NCI-H1930 (cell line): ENCODE data around the gene LINGO4.

Experiments used
- DNase-seq, 2 experiments: peaks; one replicate each; lab custom pipeline; 2025; lab: John Stamatoyannopoulos, UW

The LINGO4 gene

GRCh38 chr1:151834239-151834638, 29.0 kb upstream of the LINGO4 start:
- no peak for DNase-seq

- DNase-seq, result no peak
These were observed 28.1 kb upstream of the LINGO4 start for GRCh38 chr1:151833172-151833900.

DNA sequence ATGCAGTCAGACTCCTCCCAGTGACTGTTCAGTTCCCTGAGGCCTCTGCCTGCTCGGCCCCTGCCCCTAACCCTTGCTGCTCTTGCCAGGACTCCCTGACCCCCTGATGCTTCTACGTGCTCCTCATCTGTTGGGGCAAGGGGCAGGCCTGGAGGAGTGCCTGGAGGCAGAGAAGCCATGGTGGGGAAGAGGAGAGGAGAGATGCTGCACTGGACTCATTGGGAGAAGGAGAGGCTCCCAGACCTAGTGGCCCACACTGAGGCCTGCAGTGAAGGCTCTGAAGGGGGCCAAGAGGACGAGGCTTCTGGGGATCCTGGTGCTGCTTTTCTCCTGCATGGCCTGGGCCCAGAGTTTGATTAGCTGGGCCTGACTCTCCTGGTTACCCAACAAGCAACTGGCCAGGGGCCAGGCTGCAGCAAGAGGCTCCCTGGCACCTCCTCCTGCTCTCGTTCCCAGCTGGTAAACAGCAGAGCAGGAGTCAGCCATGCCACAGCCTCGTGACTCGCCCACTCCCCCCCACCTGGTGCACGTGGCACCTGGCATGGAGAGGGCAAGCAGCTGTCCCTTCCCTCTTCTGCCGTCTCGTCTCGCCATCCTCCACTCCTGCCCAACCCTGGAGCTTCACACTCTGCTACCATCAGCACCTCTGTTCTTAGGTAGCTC, 27.2 kb upstream of the LINGO4 start:
- DNase-seq, result no peak

GRCh38 chr1:151831605-151832004, 26.4 kb upstream of the LINGO4 start, which contains the start of gene RORC:
TSS of gene RORC (minus strand) at chr1:151831802. CDS start at chr1:151831764, 38 bp downstream.
- DNase-seq, result no peak

- DNase-seq, result no peak
These were observed 26.0 kb upstream of the LINGO4 start for GRCh38 chr1:151831256-151831591.

DNA sequence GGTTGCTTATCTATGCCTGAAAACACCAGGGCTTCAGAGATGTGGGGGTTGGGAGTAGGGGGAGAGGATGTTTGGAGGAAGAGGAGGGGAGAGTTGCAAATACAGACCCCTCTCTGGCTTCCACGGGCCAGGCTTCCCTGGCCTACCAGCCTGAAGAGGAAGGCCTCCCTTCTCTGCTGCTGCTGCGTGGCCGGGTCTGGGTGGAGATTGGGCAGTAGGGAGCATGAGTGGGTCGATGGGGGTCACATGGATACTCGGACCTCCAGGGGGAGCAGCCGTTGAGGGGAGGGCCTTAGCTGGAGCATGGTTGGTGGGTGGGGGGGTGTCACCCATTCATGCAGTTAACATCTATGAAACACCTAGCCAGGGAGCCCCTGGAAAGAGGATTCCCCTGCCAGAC, 24.8 kb upstream of the LINGO4 start:
- DNase-seq, result no peak

DNA sequence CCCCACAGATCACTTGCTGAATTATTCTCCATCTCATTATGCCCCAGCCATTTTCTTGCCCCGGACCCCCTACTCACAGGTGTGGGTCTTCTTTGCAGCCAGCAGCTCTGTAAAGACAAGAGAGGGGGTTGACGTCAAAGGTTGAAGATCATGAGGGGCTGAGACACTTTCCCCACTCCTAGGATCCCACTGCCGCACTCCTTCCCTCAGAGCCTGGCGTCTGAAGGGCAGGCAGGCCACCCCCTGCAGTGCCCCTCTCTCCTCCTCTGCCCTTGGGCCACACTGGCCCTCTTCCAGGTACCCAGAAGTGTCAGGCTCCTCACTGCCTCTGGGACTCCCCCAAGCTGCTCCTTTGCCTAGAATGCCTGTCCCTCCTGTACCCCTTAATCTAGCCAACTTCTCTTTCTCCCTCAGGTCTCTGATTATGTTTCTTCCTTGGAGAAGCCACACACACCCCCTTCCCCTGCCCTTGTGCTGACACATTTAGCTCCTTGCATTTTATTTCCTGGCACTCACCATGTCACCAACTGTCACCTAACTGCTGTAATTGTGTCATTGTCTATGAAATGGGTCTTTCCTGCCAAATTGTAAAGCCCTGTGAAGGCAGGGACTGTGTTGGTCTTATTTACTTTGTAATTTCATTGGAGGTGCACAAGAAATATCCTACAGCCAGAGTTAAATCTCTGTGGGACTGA, 24.3 kb upstream of the LINGO4 start:
- no peak for DNase-seq

- DNase-seq, result no peak
These were observed 23.7 kb upstream of the LINGO4 start for GRCh38 chr1:151828921-151829320.

DNA sequence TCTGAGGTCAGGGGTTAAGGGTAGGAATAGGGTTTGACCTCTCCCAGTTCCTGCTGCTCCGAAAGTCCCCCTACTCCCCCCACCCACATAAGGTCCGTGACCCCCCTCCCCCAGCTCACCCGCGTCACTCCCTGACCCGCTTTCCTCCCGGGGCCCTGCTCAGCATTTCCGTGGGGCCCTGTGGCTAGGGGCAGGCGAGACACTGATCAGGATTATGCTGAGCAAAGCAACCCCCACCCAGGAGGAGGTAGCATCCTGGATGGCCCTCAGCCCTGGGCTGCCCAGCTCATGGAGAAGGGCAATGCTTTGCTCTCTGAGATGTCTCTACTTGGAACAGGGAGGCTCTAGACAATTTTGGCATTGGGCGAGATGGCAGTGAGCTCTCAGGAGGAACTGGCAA, 22.6 kb upstream of the LINGO4 start:
- DNase-seq, result no peak

GRCh38 chr1:151825751-151826660, 20.8 kb upstream of the LINGO4 start:
- no peak for DNase-seq

- no peak for DNase-seq
These were observed 20.0 kb upstream of the LINGO4 start for GRCh38 chr1:151825204-151825603.

DNA sequence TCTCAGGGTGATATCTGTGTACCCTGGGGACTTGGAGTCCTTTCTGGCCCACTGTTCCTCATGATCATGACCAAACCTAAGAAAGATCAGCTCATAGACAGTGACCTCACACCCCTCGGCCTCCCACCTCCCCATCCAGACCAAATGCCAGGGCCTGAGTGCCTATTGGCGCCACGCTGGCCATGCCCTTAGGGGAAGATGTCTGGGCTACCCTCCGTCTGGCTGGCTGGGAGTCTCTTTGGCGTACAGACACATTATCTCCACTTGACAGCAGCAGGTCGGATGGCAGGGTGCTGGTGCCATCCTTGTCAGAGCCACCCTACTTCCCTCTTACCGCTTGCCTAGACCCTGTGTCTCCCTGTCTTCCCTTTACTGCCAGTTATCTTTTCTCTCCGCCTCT, 18.0 kb upstream of the LINGO4 start:
- DNase-seq, result no peak

- DNase-seq, result no peak
These were observed 17.2 kb upstream of the LINGO4 start for GRCh38 chr1:151822404-151822803.

- DNase-seq, result no peak
These were observed 15.7 kb upstream of the LINGO4 start for GRCh38 chr1:151820940-151821339.

DNA sequence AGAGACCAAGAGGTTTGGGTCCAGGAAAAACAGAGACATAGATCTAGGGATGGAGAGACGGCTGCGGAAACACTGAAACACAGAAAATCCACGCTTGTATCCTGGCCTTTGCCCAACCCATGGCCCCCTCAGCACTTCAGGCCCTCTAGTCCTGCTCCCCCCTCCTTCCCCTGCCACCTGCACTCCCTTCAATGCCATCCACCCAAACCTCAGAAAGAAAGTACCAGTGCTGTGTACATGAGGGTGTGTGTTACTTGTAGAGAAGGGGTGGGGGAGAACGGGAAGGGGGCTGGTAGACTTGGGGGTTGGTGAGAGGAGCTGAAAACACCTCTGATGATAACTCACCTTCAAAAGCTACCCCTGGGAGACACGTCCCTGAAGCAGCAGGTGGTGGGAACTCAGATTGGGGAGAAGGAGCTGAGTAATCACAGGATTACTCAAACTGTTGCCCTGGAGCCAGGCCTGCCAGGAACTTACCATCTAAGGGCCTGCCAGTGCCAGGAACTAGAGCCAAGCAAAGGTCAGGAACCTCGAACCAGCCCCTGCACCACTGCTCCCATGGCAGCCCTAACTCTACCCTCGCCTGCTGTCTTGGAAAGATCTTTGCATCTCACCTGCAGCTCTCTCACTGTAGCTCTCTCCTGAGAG, 14.9 kb upstream of the LINGO4 start:
- no peak for DNase-seq

DNA sequence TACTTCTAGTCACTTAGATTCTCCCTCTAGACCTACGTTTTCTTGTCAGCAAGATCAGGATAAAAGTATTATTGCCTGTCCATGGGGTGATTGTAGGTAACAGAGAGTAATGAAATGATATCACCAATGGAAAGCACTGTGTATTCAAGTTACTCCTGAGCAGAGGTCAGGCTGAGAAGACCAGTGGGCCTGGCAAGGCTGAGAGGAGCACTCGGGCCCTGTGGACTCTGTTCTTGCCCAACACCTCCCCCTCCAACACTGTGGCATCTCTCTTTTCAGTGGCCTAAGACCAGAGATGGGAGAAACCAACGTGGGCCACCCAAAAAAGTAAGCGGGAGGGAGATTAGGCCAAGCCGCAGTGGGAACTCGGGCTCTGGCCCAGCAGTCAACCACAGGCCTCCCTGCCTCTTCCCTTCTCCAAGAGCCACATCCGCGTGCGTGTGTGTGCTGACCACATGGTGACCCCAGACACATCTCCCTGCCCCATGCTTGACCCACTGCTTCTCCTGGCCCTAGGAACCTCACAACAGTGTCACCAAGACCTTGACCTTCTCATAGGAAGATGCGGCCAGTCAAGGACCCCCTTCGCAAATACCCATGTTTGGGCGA, 14.1 kb upstream of the LINGO4 start:
- no peak for DNase-seq

GRCh38 chr1:151817353-151817730, 12.1 kb upstream of the LINGO4 start:
- no peak for DNase-seq

DNA sequence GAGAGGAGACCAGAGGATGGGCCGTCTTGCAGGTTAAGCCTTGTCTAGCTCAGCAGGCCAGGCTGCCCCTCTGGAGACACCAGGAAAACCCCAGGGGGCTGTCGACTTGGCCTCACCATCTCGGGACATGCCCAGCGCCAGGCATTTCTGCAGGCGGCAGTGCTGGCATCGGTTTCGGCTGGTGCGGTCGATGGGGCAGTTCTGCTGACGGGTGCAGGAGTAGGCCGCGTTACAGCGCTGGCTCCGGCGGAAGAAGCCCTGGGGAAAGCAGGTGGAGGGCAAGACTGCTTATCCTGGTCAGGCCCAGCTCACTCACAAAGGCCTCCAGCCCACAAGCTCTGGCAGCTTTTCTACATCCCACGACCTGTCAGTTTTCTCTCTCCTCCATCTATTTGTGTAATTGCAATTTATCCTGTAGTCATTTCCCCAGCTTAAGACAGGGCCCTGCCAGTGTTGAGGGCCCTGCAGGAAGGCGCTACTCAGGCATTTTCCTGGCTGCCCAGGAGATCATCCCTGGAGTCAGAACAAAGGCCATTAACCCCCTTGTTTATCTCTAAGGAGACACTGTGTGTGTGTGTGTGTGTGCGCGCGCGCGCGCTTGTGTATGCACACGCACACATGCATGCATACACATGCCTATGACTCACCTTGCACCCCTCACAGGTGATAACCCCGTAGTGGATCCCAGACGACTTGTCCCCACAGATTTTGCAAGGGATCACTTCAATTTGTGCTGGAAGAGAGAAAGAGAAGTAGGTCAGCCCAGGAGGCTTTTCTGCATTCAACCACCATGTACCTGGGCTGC, 11.5 kb upstream of the LINGO4 start:
- DNase-seq, result no peak

- DNase-seq, result no peak
These were observed 10.6 kb upstream of the LINGO4 start for GRCh38 chr1:151815716-151816327.

DNA sequence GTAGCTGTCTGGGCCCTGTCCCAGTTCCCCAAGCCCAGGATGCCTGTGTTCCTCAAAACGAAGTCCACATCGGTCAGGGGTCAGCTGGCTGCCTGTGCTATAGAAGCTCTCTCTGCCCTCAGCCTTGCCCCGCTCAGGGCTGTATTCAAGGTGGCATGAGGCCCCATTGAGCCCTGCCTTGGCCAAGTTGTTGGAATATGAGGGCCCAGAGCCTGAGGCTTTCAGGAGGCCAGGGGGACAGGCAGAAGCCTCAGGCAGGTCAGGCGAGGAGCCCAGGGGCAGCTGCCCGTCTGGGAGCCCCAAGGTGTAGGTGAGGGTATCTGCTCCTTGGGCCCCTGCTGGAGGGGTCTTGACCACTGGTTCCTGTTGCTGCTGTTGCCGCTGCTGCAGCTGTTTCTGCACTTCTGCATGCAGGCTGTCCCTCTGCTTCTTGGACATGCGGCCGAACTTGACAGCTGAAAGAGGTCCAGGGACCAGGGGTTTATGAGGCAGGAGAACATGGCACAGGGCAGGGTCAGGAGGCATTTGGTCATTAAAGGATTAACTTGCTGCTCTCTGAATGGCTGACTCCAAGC, 9.8 kb upstream of the LINGO4 start:
- DNase-seq, result no peak
